T-helper 2 cell treated with Interferon-gamma antibody and Interleukin-4, amounts not matched to agents 100 ng/mL and 5 ng/mL, for 36 hours (primary cell): Measurements from ENCODE around the gene BPIFB4. TPM values are rescaled to one million over a fixed set of nuclear protein-coding genes. Genes with fewer than 3 reads are reported as not detected.

Experiments used
- intact Hi-C: fragments of 100-400 bp; cut with micrococcal nuclease; formaldehyde crosslinking; loops from one replicate; pipeline ENCODE4 v1.15.1; 2023
- total RNA-seq: library from RNA; stranded (reverse); gene quantifications from 2 replicates; pipeline ENCODE4 v1.2.3, GENCODE V29; 2022

The BPIFB4 gene
- total RNA-seq, 1 donor from 2014 or later, result not detected

DNA sequence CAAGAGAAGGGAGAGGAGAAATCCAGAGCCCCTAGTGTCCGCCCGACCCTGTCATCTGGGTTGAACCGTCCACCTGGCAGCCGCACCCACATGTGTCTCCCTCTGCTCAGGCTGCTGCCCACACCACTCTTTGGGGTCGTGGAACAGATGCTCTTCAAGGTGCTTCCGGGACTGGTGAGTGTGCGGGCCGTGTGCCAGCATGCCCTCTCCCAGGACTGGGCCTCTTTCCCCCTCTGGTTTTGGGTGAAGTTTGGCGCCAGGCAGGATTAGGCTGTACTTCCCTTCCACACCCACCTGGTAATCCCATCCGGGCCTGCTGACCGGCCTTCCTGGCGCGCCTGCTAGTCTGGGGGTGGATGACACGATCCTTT is 17.8 kb upstream of the BPIFB4 start:
- intact Hi-C loops, result no loop called here

DNA sequence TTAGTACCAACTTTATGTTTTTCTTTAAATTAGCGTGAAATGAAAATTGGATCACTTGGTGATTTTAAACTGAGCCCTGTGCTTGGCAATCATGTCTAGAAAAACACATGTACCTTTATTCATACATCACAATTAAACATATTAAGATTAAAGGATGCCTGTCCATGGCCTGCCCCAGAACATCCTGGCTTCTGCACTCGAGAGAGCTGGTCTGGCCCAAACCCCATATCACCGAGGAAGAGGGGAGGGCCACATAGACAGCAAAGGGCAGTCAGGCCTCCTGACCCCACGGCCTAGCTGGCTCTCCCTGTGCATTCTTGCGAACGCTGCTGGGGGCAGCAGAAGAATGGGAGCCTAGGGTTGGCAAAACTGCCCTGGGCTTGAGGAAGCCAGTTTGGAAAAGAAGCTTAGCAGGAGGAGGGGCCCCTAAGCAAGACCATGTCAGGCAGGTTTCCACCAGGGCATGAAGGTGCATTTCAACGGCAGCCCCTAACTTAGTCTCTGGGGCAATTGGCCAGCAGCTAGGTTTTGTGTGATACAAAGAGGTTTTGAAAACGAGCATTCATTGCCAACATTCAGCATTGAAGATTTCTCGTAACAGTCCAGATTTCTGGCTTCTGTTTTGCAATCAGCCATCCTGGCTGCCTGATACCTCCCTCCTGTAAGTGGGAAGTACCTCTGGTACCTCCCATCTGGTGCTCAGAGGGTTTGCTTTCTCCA is 17.2 kb upstream of the BPIFB4 start:
- intact Hi-C loops, result no loop called here

DNA sequence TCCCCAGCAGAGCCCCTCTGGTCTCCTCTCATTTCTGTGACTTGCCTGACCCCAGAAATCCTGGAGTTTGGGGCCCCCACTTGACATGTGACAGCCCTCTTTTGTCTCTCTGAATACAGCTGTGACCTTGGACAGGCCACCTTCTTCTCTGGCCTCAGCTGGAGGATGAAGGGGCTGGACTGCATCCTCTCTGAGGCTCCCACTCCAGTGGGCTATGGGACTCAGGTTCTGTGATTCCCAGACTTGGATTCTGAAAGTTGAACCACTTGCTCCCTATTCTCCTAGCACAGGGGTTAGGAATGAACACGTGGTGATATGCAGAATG is 16.7 kb upstream of the BPIFB4 start:
- intact Hi-C loops, result no loop called here

DNA sequence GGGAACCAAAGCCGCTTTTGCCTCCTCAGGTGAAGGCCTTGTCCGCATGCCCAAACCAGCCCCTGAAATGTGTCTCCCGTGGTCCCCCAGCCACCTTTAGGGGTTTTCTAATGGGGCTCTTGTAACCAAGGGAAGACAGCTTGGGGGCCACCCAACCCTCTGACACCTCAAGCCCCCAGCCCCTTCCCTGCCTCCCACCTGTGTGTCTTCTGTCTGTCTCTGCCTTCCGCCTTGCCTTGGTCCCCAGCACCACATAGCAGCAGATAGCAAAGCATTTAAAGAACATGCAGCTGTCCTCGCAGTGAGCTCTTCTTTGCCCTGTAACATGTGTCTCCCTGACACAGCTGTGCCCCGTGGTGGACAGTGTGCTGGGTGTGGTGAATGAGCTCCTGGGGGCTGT is 16.2 kb upstream of the BPIFB4 start:
- intact Hi-C loops, result no loop called here

DNA sequence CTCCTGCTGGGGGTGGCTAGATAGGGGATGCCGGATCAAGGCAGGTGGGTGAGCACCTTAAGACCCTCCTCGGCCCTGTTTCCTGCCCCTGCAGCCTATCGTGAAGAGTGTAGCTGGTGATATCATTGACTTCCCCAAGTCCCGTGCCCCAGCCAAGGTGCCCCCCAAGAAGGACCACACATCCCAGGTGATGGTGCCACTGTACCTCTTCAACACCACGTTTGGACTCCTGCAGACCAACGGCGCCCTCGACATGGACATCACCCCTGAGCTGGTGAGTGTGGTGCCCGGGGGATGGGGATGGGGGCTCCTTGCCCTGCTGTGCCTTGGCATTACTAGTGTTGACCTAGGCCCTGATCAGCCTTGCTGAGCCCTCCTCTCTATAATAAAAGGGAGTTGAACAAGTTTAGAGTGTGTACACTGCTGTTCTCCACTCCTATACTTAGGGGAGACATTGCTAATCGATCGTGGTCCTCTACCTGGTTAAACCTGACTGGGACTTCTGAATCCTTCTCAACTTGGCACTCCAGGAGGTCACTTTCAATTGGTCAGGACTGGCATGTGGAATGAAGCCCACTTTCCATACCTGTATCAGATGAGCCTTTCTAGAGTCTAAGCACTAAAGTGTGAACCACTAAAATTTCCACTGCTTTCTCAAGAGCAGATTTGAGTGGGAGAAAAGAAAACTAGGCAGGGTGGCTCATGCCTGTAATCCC is 14.7 kb upstream of the BPIFB4 start:
- intact Hi-C loops, result no loop called here

DNA sequence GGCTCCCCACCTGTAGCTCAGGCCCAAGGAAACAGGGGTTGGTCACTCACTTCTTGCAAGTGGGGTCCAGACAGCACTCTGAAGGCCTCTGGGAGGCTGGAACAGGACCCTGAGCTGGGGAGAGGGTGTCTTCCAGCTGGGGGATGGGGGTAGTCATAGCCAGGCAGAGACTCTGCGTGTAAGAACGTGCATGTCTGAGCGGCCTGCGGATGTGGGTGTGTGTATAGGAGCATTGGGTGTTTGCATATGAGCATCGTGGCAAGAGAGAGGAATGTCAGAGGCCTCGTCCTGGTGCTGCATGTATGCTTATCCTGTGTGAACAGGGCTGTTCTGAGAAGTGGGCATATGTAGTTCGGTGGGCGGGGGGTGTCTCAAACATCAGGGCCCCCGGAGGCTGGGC is 13.7 kb upstream of the BPIFB4 start:
- intact Hi-C loops, result no loop called here

DNA sequence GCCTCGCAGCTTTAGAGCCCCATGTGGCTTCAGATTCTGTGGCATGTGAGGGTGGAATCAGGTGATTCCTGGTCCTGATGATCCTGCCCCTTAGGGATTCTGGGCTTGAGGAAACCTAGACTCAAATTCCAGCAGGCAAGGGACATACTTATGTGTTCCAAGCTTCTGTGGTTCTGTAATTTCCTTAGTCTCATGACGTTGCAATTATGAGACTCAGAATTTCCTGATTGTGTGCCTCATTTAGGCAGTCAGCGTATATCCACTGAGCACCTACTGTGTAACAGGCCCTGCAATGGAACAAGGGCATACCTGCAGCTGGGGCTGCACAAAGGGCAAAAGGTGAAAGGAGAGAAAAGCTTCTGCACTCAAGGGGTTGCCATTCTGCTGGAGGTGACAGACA is 11.6 kb upstream of the BPIFB4 start:
- intact Hi-C loops, result no loop called here

DNA sequence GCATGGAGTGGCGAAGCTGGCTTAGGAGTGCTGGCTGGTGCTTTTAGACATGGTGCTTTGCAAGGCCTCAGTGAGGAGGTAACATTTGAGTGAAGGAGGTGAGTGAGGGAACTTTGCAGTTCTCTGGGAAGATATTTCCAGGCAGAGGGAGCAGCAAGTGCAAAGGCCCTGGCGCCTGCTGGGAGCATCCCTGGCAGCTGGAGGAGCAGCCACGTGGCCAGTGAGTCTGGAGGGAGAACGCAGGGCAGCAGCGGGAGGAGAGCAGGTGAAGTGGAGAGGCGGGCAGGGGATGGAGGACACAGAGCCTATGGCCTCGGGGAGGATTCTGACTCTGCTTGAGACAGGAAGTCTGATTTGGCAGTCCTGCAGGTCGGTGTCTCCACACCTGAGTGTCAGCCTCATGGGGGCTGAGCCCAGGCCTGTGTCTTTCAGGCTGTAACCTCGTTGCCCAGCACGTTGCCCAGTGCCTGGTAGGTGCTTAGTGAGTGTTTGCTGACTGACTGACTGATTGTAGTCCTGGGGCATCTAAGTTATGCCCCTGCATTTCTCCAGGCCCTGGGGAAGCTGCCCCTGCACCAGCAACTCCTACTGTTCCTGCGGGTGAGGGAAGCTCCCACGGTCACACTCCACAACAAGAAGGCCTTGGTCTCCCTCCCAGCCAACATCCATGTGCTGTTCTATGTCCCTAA is 11.0 kb upstream of the BPIFB4 start:
- intact Hi-C loops, result no loop called here

DNA sequence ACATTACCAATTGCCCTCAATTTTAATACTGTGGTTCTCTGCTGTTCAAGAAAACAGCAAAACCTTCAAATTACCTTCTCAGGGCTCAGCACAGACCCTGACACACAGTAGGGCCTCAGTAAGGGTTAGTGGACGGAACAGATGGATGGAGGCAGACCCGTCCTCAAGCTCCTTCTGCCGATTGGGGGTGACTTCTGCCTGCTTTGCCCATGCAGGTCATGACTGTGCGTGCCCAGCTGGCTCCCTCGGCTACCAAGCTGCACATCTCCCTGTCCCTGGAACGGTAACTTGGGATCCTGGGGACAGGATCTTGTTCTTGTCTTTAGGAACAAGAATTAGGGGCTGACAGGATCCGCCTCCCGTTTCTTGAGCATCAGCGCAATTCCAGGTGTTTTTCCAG is 9.8 kb upstream of the BPIFB4 start:
- intact Hi-C loops, result no loop called here

DNA sequence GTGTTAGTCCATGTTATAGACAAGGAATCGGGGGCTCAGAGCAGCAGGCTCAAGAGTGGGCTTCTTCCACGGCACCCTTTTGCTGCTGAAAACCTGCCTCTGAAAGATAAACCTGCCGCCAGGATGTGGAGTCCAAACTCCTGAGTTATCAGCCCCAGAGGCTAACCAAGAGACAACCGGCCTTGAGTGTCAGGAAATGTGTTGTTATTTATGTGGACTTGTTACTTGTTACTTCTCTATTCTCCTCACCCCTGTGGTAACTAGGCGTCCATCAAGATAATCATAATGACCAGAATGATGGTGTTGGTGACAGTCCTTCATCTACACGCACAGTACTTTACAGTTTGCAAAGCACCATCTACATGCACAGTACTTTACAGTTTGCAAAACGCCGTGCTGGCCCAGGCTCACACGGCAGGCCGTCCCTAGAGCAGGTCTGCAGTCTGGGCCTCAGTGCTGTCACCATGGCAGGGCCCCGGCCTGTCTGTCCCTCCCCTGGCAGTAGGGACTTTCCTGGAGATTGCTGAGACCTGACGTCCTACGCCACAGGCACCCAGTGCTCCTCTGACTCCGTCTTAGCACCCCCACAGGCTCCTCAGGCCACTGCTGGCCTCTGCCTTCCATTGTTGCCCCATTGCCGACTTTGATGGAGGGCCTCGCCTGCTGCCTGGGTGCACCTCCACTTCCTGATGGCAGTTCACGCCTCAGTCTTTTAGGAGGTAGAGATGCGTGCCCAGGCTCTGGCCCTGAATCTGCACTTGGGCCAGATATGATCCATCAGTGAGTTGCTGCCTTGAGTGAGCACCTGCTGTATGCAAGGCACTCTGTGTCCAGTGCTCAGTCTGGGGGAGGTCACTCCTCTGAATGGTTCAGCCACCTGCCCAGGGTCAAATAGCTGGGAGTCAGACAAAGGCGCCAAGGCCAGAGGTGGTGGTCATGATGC is 9.1 kb upstream of the BPIFB4 start:
- intact Hi-C loops, result no loop called here

DNA sequence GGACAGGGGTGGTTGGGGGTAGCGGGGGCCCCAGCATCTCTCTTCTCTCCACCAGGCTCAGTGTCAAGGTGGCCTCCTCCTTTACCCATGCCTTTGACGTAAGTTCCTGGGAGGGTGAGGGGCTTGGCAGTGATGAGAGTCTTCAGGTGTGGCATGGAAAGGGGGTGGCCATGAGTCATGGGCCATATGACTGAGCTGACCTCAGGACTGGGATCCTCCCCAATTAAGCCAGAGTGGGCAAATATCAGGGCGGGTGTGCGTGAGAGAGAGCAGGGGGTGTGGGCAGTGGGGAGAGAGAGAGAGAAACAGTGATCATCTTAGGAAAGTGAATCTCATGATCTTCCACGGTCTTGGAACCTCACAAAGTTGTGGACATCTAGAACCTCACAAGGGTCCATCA is 8.2 kb upstream of the BPIFB4 start:
- intact Hi-C loops, result no loop called here

DNA sequence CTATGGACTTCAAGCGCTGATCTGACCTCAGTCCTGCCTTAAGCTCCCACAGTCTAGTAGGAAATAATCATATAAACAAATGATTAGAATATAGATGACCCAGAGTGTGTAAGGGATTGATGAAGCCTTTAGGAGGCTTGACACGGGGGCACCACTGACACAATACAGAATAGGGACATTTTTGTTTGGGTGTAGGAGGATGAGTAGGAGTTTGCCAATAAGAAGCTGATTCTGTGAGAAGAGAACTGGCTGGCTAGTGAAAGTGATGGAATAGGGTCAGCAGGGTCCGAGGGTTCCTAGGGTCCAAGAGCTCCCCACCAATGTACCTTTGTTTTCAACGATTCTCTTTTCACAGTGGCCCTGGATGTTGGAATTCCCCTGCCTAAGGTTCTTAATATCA is 7.1 kb upstream of the BPIFB4 start:
- intact Hi-C loops, result no loop called here

DNA sequence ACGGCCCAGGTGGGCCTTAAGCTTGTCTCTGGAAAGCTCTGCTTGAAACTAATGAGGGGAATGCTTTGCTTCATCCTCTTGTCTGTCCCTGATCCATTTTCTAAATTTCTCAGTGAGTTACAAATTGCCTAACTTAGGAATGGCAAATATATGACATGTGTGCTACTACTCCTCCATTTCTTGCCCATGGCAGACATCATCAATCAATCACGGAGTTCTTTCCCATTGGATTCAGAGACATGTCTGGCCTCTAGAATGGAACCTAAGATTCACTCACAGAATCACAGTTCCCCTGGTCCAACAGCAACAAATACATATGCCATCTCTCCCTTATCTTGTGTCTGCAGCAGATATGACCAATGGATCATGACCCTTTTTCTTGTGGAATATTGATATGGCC is 6.6 kb upstream of the BPIFB4 start:
- intact Hi-C loops, result no loop called here

DNA sequence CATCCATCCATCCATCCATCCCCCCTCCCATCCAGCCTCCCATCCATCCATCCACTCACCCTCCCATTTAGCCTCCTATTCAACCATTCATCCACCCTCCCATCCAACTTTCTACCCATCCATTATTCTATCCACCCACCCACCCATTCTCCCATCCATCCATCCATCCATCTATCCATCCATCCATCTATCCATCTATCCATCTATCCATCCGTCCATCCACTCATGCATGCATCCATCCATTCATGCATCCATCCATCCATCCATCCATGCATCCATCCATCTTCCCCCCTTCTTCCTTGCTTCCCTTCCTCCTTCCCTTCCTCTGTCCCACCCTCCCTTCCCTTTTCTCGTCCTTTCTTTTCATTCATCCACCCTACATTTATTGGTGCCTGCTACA is 4.8 kb upstream of the BPIFB4 start:
- intact Hi-C loops, result no loop called here

DNA sequence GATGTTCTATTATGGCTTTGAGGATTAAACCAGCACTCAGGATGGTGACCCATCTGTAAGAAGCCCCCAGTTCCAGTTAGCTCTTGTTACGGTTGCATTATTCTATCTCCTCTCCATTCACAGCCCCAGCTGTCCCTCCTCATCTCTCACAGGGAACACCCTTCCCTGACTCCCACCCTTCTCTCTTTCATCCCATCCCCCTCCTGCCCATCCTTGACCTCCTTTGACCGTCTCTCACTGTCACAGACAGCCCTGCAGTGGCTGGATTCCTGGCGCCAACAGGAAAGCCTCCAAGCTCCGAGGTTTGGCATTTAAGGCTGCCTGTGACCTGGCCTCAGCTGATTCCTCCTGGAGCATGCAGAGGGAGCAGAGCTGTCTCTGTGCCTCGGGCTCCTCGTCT is 4.2 kb upstream of the BPIFB4 start:
- intact Hi-C loops, result no loop called here

DNA sequence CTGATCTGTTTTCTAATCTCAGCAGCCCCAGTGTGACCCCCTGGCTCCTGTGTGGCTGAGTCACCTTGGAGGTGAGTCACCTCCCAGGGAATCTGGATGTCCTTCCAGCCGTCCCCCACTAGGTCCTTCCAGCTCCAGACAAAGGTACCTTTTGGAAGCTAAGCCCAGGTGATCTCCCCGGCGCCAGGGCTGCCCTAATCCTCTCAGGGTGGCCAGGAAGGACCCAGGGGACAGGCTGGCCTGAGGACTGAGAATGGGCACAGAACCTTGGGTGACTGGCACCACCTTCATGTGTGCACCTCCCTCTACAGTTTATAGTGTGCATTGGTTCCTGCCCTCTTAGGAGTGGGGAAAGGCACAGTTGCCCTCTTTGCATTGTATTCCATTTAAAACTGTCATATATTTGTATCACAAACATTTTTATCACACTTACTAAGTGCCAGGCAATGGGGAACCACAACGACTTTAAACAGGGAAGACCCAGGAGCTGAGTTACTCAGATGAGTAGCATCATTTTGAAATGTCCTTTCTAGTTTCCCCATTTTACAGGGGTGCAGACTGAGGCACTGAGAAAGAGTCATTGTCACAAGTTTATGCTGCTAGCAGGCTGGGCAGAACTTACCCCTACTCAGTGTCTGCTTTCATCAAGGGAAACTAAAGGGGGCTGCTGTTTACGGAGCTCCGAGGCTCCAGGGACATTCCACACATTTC is 2.6 kb upstream of the BPIFB4 start:
- intact Hi-C loops, result no loop called here

DNA sequence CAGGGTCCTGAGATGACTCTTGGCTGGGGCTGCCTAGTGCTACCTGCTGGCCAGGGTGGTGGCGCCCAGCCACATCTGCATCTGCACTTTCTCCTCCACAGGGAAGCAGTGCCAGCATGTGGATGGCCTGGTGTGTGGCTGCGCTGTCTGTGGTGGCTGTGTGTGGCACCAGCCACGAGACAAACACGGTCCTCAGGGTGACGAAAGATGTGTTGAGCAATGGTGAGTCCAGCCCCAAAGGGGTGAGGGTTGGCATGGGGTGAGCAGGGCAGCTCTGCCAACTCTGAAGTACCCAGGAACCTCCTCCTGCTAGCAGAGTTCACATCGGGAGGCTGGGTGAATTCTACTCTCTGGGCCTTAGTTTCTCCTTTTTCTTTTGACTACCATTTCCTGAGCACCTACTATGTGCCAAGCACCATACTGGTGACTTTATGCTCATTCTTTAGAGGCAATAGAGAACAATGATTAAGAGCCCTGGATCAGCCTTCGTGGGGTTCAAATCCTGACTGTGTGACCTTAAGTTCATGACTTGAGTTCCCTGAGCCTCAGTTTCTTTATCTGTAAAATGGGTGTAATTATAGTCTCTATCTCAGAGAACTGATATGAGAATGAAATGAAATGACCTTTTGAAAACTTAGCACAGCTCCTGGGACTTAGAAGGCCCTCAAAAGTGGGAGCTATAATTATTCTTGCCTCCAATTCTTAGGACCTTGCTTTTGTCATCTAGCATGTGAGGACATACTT is 2.1 kb downstream of the BPIFB4 start:
- intact Hi-C loops, result no loop called here

DNA sequence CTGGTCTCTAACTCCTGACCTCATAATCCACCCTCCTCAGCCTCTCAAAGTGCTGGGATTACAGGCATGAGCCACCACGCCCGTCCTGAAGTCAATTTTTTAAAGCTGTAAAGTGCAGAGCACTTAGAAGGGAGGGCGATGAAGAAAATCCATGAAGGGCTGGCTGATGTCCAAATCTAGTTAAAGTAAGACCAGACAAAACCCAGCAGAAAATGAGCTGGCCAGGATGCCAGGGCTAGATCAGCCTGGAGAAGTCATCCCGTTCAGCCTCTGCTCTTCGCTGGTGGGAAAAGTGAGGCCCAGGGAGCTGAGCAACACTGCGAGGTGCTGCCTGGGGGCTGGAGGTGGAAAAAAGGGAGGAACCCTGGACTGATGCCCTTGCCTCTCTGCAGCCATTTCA is 3.1 kb downstream of the BPIFB4 start:
- intact Hi-C loops, result no loop called here

DNA sequence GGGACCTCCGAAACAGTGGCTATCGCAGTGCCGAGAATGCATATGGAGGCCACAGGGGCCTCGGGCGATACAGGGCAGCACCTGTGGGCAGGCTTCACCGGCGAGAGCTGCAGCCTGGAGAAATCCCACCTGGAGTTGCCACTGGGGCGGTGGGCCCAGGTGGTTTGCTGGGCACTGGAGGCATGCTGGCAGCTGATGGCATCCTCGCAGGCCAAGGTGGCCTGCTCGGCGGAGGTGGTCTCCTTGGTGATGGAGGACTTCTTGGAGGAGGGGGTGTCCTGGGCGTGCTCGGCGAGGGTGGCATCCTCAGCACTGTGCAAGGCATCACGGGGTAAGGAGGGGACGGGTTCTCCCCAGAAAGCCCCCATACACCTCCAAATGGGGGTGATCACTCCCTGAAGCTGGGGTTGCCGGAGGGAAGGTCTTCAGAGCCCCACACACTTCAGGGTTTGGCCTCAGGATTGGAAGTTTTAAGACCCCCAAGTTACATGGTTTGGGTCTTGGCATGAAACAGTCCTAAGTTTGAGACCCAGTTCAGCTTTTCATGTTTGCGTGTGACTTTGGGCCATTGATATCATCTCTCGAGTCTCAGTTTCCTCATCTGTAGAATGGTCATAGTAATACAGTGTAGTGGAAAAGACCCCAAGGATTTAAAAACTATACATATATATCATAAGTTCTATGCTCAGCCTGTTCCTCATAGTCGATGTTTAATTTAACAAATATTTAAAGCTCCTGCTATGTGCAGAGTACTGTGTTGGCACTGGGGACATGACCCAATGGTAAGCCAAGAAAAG is 4.3 kb downstream of the BPIFB4 start:
- intact Hi-C loops, result no loop called here

DNA sequence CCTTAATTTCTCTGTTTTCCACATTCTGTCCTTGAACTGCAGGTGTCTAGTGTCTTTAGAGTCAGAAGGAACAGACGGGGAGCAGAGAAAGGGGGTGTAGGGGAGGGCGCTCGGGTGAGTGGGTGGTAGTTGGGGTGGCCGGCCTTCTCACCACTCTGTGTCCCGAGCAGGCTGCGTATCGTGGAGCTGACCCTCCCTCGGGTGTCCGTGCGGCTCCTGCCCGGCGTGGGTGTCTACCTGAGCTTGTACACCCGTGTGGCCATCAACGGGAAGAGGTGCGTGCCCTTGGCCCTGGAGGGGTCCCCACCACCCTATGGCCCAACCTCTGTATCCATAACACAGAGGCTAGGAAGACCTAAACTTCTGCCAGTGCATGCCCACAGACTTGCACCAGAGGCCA is 5.3 kb downstream of the BPIFB4 start:
- intact Hi-C loops, result no loop called here
